ENCODE measurements around the gene SRGAP1. TPM values are rescaled to one million over a fixed set of nuclear protein-coding genes. Genes with fewer than 3 reads are reported as not detected.

Gene SRGAP1
- total RNA-seq, 1 donor from 2014 or later: 9.7 TPM

DNA sequence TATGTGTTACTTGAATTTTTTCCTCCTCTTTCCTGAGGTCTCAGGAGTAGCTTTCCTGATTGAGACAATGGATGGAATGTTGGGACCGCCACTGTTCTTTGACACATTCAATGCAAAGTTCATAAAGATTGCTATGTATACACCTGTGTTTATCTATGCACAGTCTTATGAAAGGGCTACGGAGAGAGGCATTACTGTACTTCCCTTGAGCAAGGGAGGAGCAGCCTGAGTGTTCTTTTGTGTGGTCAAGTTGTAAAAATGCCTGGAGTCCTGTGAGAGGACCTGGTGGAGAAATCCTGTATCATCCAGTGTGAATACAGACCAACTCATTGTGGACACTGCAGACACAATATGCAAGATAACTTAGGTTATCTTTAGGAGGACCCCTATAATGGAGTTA lies 1.2 kb downstream of the SRGAP1 start:
- Mint-ChIP-seq H3K4me3 (peak overlapping the region; percentile 94), H3K27me3 (ENCODE audit: low read depth) (peaks cover 2% of the 10 kb centered on the region), H3K27ac (no peak overlapping the region), H3K36me3 (no peaks in the 10 kb centered on the region), H3K9me3 (no peaks in the 10 kb centered on the region), H3K4me1 (peaks cover 37% of the 10 kb centered on the region)
- TF ChIP-seq, protein P1, sequence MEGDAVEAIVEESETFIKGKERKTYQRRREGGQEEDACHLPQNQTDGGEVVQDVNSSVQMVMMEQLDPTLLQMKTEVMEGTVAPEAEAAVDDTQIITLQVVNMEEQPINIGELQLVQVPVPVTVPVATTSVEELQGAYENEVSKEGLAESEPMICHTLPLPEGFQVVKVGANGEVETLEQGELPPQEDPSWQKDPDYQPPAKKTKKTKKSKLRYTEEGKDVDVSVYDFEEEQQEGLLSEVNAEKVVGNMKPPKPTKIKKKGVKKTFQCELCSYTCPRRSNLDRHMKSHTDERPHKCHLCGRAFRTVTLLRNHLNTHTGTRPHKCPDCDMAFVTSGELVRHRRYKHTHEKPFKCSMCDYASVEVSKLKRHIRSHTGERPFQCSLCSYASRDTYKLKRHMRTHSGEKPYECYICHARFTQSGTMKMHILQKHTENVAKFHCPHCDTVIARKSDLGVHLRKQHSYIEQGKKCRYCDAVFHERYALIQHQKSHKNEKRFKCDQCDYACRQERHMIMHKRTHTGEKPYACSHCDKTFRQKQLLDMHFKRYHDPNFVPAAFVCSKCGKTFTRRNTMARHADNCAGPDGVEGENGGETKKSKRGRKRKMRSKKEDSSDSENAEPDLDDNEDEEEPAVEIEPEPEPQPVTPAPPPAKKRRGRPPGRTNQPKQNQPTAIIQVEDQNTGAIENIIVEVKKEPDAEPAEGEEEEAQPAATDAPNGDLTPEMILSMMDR (IDR thresholded peaks at IDR 0.05; ENCODE audit: unreplicated experiment): no peak
- DNase-seq (ENCODE audit: low spot score in 2 of 2, unreplicated experiment in 2 of 2): no peak

DNA sequence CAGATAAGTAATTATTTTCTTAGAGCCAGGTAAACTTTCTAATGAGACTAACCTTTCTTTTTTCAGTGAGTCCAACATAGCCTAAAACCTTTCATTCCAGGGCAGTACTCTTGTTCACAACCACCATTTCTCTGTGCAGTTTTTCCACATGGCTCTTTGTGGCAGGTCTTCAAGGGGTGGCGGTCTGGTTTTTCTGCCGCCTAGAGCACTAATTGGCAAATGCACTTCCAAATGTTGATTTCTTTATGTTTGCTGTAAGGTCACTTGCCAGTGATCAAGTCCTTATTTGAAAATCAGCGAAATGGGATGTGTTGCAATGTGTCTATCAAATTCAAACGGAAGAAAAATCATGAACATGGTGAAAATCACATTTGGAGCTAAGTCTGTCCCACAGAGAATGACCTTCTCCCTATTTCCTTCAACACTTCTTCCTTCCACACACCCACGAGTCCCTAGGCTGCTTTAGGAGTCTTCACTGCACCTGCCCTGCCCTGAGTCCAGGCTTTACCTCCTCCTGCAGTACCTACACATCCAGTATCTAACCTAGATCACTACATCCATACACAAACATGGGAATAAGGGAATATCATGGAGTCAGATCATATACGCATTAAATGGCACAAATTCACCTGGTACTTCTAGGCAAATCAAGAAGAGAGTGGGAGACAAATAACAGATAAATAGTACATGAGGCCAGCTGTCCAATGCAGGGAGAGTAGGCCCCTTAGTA lies 1.9 kb downstream of the SRGAP1 start:
- no peak for DNase-seq (ENCODE audit: low spot score in 2 of 2, unreplicated experiment in 2 of 2)
- no peaks in the 10 kb centered on the region for H3K9me3 Mint-ChIP-seq
- TF ChIP-seq, protein P1 (IDR thresholded peaks at IDR 0.05; ENCODE audit: unreplicated experiment): no peak
- H3K36me3 Mint-ChIP-seq: no peaks in the 10 kb centered on the region
- H3K4me3 Mint-ChIP-seq: peak overlapping the region; percentile 94
- peaks cover 37% of the 10 kb centered on the region for H3K4me1 Mint-ChIP-seq
- no peak overlapping the region for H3K27ac Mint-ChIP-seq
- H3K27me3 Mint-ChIP-seq (ENCODE audit: low read depth): peaks cover 2% of the 10 kb centered on the region

DNA sequence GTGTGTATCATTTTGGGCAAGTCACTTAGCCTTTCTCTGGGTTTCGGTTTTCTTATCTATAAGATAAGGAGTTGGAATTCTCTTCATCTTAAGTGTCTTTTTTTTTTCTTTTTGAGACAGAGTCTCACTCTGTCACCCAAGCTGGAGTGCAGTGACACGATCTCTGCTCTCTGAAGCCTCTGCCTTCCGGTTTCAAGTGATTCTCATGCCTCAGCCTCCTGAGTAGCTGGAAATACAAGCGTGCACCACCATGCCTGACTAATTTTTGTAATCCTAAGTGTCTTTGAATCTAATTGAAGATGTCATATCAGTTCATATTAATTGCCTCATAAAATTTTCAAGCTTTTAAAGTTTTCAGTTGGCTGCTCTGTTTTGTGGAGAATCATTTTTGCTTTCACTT lies 4.0 kb downstream of the SRGAP1 start:
- Mint-ChIP-seq H3K27me3 (ENCODE audit: low read depth) (peaks cover 2% of the 10 kb centered on the region), H3K4me3 (no peak overlapping the region), H3K9me3 (no peaks in the 10 kb centered on the region), H3K27ac (no peak overlapping the region), H3K36me3 (no peaks in the 10 kb centered on the region), H3K4me1 (peaks cover 34% of the 10 kb centered on the region)
- DNase-seq (ENCODE audit: low spot score in 2 of 2, unreplicated experiment in 2 of 2): no peak
- TF ChIP-seq, protein P1 (IDR thresholded peaks at IDR 0.05; ENCODE audit: unreplicated experiment): no peak

DNA sequence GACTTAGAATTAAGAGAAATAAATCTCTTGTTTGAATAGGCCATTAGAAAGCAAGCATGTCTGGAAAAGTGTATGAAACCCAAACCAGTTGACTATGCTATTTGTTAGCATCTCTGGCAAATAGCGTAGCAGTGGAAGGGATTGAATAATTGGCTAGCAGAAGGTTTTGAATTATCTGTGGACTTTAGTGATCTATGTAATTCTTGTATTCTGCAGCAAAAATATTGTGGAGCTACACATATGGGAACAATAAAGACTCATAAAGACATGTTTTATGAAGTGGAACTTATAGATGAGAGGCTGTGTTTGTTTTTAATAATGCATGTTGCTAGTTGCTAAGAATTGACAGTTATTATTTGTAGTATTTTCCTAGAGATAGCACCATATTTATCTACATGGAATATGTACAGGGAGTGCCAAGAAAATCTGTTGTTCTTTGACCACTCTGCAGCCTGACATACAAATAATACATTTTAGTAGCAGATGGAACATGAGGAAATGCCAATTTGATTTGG lies 4.7 kb downstream of the SRGAP1 start:
- Mint-ChIP-seq H3K36me3 (no peaks in the 10 kb centered on the region), H3K27me3 (ENCODE audit: low read depth) (peaks cover 2% of the 10 kb centered on the region), H3K9me3 (no peaks in the 10 kb centered on the region), H3K27ac (no peak overlapping the region), H3K4me3 (no peak overlapping the region), H3K4me1 (peaks cover 34% of the 10 kb centered on the region)
- TF ChIP-seq, protein P1 (IDR thresholded peaks at IDR 0.05; ENCODE audit: unreplicated experiment): no peak
- DNase-seq (ENCODE audit: low spot score in 2 of 2, unreplicated experiment in 2 of 2): no peak

DNA sequence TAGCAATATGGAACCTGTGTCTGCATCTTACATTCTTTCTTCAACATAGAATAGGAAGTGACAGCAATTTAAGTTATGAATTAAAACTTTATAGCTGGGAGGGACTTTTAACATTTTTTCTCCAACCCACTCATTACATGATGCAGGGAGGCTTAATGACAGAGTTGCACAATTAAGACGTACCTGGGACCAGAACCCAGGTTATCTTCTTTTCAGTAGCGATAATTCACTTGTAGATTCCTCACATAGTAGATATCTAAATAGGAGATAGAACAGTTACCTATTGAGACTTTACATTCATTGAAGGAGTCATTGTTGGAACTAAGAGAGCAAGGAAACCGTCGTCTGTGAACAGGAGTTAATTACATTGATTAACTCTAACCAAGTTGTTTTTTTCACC lies 5.1 kb downstream of the SRGAP1 start:
- no peaks in the 10 kb centered on the region for H3K36me3 Mint-ChIP-seq
- H3K4me3 Mint-ChIP-seq: no peak overlapping the region
- H3K27ac Mint-ChIP-seq: no peak overlapping the region

More for the DNA sequence above, 5.1 kb downstream of the SRGAP1 start:
- Mint-ChIP-seq H3K4me1 (peaks cover 34% of the 10 kb centered on the region), H3K27me3 (ENCODE audit: low read depth) (peaks cover 2% of the 10 kb centered on the region), H3K9me3 (no peaks in the 10 kb centered on the region)
- no peak for DNase-seq (ENCODE audit: low spot score in 2 of 2, unreplicated experiment in 2 of 2)
- TF ChIP-seq, protein P1 (IDR thresholded peaks at IDR 0.05; ENCODE audit: unreplicated experiment): no peak

All from mesothelial cell of epicardium (in vitro differentiated cells).